K562 treated with DMSO at 1 percent for 24 hours (cell line): ENCODE measurements around the gene PYM1. TPM values are rescaled to one million over a fixed set of nuclear protein-coding genes. Genes with fewer than 3 reads are reported as not detected.

Experiments
- total RNA-seq: library from RNA; unstranded; fragments of 300-600 nt; gene quantifications from 2 replicates; pipeline ENCODE4 v1.2.3, GENCODE V29; 2022; ENCODE audit warnings: low read depth; ENCODE audit not compliant: insufficient read depth

The PYM1 gene
- 37.1 and 38.3 TPM in 2 replicates for total RNA-seq

DNA sequence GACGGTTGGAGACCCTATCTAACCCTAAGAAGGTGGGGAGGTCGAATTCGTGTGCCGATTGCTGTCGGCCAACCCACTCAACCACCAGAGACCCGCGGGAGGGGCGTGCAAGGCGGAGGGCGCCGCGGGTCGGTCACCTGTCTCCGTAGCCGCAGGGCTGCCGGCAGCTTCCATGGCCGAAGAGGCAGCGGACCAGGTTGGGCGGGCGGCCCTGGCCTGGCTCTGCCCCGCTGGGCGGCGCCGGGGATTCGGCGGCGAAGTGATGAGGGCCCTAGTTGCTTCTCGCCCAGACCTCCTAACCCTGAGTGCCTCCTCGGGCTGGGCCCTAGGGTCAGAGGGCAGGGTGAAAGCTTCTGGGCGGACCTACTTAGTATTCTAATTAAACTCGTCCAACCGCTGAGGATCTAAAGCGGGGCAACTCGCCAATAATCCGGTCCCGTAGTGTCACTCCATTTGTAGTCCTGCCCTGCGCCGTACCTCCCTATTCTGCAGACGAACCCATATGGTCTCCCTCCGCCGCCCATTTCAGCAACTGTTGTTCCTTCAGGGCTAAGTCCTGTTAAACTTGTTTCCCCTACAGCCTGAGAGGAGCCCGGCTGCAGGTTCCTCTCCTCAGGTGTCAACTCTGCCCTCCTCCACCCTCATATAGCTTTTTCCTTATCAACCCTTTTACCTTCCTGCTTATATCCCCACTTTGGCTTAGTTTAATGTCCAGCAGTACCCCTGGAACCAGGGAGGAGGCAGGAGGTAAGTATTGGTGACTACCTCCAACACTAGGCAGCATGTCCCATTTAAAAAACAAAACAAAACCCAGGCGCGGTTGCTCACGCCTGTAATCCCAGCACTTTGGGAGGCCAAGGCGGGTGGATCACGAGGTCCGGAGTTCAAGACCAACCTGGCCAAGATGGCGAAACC, at the start of gene PYM1:
Gene PYM1 (minus strand): TSS at position 307 of the 915 bp plus-strand sequence. CDS start 133 bp downstream, at position 174.

DNA sequence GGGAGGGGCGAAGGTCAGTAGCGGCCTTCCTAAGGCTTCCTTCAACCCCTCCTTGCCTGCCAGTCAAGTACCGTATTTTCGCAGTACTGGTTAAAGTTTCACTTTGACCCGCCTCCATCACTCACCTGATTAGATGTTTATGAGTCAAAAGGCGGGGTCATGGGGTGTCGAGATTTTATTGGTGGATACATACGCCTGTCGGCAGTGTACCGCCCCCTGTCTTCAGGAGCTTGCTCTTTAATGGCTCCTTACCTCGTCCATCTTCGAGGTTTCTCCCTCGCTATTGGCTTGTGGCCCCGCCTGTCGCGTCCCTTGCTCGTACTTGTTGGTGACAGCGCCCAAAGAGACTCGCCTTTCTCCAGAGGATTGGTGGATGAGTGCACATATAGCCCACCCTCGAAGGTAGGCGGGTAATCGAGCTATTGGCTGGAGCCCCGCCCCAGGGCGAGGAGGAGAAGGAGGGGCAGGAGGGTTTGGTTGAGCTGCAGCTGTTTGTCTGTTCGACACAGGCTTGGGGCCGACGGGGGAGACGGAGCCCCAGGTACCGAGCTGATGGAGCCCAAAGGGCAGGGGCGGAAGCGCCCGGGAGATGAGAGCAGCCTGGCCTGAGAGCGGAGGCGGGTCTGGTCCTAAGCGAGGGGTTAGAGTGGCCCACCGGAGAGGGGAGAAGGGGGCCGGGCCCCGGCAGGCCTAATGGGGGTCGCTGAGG, 46.1 kb upstream of the PYM1 start, which contains the start of gene RAB5B:
Gene RAB5B (plus strand): TSS at position 480 of the 709 bp plus-strand sequence. CDS start 12,883 bp downstream, outside the sequence.

DNA sequence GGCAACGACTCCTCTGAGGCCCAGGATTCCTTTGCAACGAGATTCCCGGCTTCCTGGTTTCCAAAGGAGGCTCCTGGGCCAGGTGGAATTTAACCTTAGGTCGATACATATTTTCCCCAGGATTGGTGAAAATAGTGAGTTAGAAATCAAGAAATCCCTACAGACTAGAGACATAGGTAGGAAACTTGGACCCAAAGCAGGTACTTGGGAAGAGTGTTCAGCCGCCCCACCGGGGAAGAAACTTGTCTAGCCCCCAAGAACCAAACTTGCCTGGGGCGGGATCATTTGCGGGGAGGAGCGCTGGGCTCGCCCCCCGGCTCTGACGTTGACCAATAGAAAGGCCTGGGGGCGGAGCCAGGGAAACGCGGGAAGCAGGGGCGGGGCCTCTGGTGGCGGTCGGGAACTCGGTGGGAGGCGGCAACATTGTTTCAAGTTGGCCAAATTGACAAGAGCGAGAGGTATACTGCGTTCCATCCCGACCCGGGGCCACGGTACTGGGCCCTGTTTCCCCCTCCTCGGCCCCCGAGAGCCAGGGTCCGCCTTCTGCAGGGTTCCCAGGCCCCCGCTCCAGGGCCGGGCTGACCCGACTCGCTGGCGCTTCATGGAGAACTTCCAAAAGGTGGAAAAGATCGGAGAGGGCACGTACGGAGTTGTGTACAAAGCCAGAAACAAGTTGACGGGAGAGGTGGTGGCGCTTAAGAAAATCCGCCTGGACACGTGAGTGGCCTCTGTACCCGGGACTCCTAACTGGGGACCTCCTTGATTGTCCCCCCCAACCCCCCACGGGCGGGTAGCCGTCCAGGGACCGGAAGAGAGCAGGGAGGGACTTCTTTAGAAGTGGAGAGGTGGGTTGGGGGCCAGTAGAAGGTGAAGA, 39.0 kb upstream of the PYM1 start, which contains the start of gene CDK2:
Gene CDK2 (plus strand): TSS at position 423 of the 874 bp plus-strand sequence. CDS start 179 bp downstream, at position 602.

DNA sequence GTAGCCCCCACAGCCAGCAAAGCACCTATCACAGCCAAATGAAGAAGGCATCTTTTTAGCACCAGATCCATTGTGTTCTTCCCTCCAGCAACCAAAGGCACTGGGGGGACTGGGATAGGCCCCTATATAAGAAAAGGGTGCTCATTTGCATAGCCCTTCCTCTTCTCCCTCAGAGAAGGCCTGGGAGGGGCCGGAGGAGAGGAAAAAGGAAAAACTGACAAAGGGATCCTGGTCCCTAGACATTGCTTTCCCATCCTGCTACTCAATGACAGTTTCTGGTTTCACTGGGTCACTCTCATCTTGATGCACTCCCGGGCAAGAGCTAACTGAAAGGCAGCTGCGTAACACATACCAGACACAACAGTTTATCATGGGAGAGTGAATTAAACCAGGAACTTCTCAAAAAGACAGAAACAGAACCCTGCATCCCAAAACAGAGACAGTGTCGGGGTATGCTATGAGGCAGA, 38.3 kb upstream of the PYM1 start, which contains the start of gene PMEL:
Gene PMEL (minus strand): TSS at position 102 of the 467 bp plus-strand sequence. CDS start 31 bp downstream, at position 71.

DNA sequence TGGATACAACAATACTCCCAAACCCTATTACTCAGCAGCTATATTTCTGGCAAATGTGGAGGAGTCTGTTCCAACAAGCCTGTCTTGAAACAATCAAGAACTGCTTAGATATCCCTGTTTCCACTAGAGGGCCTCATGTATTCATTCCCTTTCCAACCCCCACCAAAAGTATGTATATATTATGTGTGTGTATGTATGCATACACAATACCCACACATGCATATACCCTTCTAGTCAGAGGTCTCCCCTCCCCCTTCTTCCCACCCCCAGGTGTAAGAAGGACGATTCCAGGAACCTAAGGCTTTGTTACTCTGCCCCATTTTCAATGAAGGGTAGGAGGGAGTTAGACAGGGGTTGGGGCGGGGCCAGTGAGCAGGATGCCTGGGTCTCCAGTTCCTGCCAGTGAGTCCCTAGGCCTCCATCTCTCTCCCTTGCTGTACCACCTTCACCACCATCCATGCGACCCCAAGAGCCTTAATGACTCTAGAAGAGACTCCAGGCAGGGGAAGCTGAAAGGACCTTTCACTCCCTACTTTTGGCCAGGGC, 3.1 kb upstream of the PYM1 start, which contains the start of gene DGKA:
Gene DGKA (plus strand): TSS at position 392 of the 546 bp plus-strand sequence. CDS start 5,342 bp downstream, outside the sequence.

Other genes with a start within 250 kb of the PYM1 start
- 2.1 and 3.6 TPM in 2 replicates for gene ITGA7, start 220.0 kb downstream of the PYM1 start, total RNA-seq
- 117 and 124 TPM in 2 replicates for gene BLOC1S1, start 211.8 kb downstream of the PYM1 start, total RNA-seq
- 2.8 and 3.7 TPM in 2 replicates for gene RDH5, start 207.5 kb downstream of the PYM1 start, total RNA-seq
- 937 and 946 TPM in 2 replicates for gene CD63, start 198.9 kb downstream of the PYM1 start, total RNA-seq
- 11.2 and 15.9 TPM in 2 replicates for gene GDF11, start 184.8 kb downstream of the PYM1 start, total RNA-seq
- gene SARNP, start 110.2 kb downstream of the PYM1 start, total RNA-seq = 69.0 and 84.4 TPM in 2 replicates
- 29.6 and 36.3 TPM in 2 replicates for gene ORMDL2, start 109.9 kb downstream of the PYM1 start, total RNA-seq
- 22.0 and 22.8 TPM in 2 replicates for gene DNAJC14, start 98.3 kb downstream of the PYM1 start, total RNA-seq
- gene MMP19, start 85.0 kb downstream of the PYM1 start, total RNA-seq = 1.0 and 1.6 TPM in 2 replicates
- 12.2 and 12.7 TPM in 2 replicates for gene DGKA, start 3.3 kb upstream of the PYM1 start, total RNA-seq
- 1.4 and 2.7 TPM in 2 replicates for gene PMEL, start 38.1 kb upstream of the PYM1 start, total RNA-seq
- gene CDK2, start 38.9 kb upstream of the PYM1 start, total RNA-seq = 90.4 and 99.9 TPM in 2 replicates
- gene RAB5B, start 46.2 kb upstream of the PYM1 start, total RNA-seq = 33.4 and 45.9 TPM in 2 replicates
- 41.6 and 44.3 TPM in 2 replicates for gene SUOX, start 69.4 kb upstream of the PYM1 start, total RNA-seq
- gene IKZF4, start 93.1 kb upstream of the PYM1 start, total RNA-seq = 26.2 and 31.1 TPM in 2 replicates
- 352 and 367 TPM in 2 replicates for gene RPS26, start 114.0 kb upstream of the PYM1 start, total RNA-seq
- 6.3 TPM in 2 replicates for gene ERBB3, start 152.3 kb upstream of the PYM1 start, total RNA-seq
- gene PA2G4, start 176.7 kb upstream of the PYM1 start, total RNA-seq = 161 and 163 TPM in 2 replicates
- gene RPL41, start 188.7 kb upstream of the PYM1 start, total RNA-seq = 3,973 and 4,172 TPM in 2 replicates
- 3.5 and 4.6 TPM in 2 replicates for gene ZC3H10, start 190.4 kb upstream of the PYM1 start, total RNA-seq
- gene ESYT1, start 200.4 kb upstream of the PYM1 start, total RNA-seq = 146 and 181 TPM in 2 replicates
- gene MYL6B, start 224.7 kb upstream of the PYM1 start, total RNA-seq = 42.6 and 50.4 TPM in 2 replicates
- 963 and 965 TPM in 2 replicates for gene MYL6, start 230.5 kb upstream of the PYM1 start, total RNA-seq